Neural crest cell (in vitro differentiated cells): ENCODE measurements around the gene NAGLU. TPM values are rescaled to one million over a fixed set of nuclear protein-coding genes. Genes with fewer than 3 reads are reported as not detected.

Experiments
- DNase-seq: peaks from one replicate; pipeline ENCODE4 v3.0.0; 2021; ENCODE audit warnings: low read depth, mixed read lengths, low spot score
- H3K27ac Mint-ChIP-seq: one replicate; pipeline ENCODE4 v1.8.0; 2021; ENCODE audit warnings: mild to moderate bottlenecking, mixed read lengths; ENCODE audit not compliant: unreplicated experiment
- H3K27me3 Mint-ChIP-seq: 2 replicates; pipeline ENCODE4 v1.8.0; 2021; ENCODE audit warnings: low read depth, mild to moderate bottlenecking, mixed read lengths
- H3K36me3 Mint-ChIP-seq: 2 replicates; pipeline ENCODE4 v1.8.0; 2021; ENCODE audit warnings: low read depth, mild to moderate bottlenecking, mixed read lengths
- H3K4me1 Mint-ChIP-seq: 2 replicates; pipeline ENCODE4 v1.8.0; 2021; ENCODE audit warnings: mixed read lengths
- H3K4me3 Mint-ChIP-seq: one replicate; pipeline ENCODE4 v1.8.0; 2021; ENCODE audit warnings: mild to moderate bottlenecking, mixed read lengths
- H3K9me3 Mint-ChIP-seq: 2 replicates; pipeline ENCODE4 v1.8.0; 2021; ENCODE audit warnings: mixed read lengths
- total RNA-seq: library from RNA; stranded (reverse); gene quantifications from 2 replicates; pipeline ENCODE4 v1.2.1, GENCODE V29; 2021
- TF ChIP-seq, protein P1 (sequence below): fragments of 200-600 bp; sonication (generic); conservative IDR thresholded peaks from 2 replicates; pipeline ENCODE4 v1.5.0; 2021; ENCODE audit warnings: antibody characterized with exemption, mild to moderate bottlenecking

Gene NAGLU
- total RNA-seq, 1 donor from 2014 or later, result 20.5 TPM

DNA sequence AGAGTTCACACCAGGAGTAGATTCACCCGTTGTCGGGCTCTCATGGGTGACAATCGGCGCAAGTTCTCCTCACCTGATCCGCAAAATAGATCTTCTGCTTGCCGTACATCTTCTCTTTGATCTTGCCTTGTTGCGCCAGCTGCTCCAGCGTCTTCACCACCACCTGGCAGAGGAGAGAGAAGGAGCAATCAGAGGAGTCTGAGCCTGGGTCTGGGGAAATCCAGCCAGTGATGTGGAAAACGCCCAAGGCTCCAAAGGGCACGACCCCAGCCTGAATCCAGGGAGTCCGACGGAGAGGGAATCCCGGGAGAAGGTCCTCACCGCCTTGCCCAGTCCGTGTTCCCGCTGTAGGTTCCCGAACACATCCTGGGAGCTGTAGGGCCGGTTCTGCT is 41.1 kb downstream of the NAGLU start:
- H3K36me3 Mint-ChIP-seq, result peaks cover 17% of the 10 kb centered on the region
- H3K27ac Mint-ChIP-seq, result peak overlapping the region; percentile 89
- H3K27me3 Mint-ChIP-seq, result no peaks in the 10 kb centered on the region
- TF ChIP-seq, protein P1, sequence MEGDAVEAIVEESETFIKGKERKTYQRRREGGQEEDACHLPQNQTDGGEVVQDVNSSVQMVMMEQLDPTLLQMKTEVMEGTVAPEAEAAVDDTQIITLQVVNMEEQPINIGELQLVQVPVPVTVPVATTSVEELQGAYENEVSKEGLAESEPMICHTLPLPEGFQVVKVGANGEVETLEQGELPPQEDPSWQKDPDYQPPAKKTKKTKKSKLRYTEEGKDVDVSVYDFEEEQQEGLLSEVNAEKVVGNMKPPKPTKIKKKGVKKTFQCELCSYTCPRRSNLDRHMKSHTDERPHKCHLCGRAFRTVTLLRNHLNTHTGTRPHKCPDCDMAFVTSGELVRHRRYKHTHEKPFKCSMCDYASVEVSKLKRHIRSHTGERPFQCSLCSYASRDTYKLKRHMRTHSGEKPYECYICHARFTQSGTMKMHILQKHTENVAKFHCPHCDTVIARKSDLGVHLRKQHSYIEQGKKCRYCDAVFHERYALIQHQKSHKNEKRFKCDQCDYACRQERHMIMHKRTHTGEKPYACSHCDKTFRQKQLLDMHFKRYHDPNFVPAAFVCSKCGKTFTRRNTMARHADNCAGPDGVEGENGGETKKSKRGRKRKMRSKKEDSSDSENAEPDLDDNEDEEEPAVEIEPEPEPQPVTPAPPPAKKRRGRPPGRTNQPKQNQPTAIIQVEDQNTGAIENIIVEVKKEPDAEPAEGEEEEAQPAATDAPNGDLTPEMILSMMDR, result no peak
- no peaks in the 10 kb centered on the region for H3K9me3 Mint-ChIP-seq
- H3K4me1 Mint-ChIP-seq, result peaks cover 41% of the 10 kb centered on the region
- DNase-seq, result no peak
- H3K4me3 Mint-ChIP-seq, result peak overlapping the region; percentile 99

DNA sequence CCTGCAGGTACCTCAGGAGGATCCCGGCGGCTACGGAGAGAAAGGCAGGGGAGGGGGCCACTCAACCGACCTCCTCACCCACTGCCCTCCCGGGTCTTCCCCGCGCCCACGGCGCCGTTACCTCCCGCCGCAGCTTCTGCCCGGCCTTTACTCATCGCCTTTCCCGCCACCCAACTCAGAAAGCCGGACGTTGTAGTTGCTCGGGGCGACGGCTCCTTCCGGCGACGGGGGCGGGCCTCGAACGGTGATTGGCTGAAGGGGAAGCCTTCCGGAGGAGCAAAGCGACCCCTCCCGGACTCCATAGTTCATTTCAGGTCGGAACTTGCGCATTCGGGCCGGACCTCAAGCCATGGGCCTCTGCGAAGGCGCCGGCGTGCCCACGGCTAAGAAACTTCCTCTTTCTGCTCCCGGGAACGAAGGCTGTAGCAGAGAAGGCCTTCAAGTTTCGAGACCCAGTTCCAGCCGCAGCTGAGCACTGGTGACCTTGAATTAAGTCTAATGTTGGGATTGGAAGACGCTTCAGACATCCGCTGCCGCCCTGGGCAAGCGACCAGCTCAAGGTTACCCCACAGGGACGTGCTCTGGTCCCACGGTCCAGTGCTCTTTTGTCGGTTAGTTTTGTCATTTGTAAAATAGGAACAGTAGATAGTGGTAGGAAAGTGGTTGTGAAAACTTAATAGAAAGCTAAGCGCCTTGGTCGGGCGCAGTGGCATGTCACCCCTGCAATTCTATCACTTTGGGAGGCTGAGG is 41.7 kb downstream of the NAGLU start, which contains the start of gene PSMC3IP:
Gene PSMC3IP, minus strand, starts transcription at position 198 of the 750 bp plus-strand sequence. Its CDS starts 43 bp downstream, at position 155.
- peak; percentile 91 for DNase-seq
- TF ChIP-seq, protein P1, result peak; percentile 55
- Mint-ChIP-seq H3K36me3 (peaks cover 16% of the 10 kb centered on the region), H3K4me1 (peaks cover 41% of the 10 kb centered on the region), H3K27me3 (no peaks in the 10 kb centered on the region), H3K9me3 (no peaks in the 10 kb centered on the region), H3K4me3 (peak within 1 kb of the TSS; percentile 99), H3K27ac (peak within 1 kb of the TSS; percentile 98)

DNA sequence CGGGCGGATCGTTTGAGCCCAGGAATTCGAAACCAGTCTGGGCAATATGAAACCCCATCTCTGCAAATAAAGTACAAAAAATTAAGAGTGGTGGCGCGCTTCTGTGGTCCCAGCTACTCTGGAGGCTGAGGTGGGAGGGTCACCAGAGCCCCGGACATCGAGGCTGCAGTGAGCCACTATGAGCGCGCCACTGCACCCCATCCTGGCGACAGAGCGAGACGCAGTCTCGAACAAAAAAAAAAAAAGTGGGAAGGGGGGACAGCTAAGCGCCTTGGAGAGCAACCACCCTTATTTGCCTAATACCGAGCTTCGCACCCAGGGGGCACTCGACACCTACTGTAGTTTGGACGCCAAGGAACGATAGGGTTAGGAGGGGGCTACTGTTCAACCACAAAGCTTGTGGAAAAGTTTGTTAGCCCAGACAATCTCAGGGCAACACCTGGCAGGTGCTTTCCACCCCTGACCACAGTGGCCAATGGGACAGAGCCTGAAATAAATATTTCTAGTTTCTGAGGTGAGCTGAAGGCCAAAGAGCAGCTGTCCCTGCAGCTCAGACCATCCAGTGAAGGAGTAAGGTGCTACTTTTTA is 42.3 kb downstream of the NAGLU start:
- Mint-ChIP-seq H3K27ac (no peak overlapping the region), H3K4me1 (peaks cover 41% of the 10 kb centered on the region), H3K36me3 (peaks cover 11% of the 10 kb centered on the region), H3K27me3 (no peaks in the 10 kb centered on the region), H3K4me3 (peak overlapping the region; percentile 99), H3K9me3 (no peaks in the 10 kb centered on the region)
- peak; percentile 77 for DNase-seq
- TF ChIP-seq, protein P1, result peak; percentile 78

DNA sequence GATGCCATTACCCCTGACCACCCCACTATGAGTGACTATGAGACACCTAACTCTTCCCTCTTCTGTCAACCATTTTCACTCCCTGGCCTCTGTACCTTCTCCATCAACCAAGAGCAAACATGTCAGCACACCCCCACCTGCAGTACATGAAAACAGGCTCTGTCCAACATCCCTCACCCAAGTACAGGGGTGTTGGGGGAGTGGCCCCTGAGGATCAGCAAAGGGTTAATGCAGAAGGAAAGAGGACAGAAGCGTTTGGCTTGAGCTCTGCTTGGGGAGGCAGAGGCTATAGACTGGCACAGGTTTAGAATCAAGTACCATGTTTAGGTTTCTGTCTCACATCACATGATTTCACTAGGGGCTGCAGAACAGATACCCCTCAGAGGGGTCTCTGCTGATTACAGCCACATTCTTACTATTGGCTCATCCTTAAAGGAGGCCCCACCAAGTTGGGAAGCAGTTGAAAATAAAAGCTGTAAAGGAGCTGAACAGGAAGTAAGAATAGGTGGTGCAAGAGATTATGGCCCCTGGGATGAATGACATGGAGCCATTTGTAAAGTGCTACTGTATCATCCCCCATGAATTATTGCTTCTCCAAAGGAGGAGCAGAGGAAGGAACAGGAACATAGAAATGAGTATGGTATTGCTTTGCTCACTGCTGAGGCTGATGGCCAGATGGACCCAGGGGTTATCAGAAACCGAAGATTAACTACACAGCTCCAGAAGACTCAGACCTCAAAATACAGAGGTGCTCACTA is 43.9 kb downstream of the NAGLU start:
- Mint-ChIP-seq H3K9me3 (no peaks in the 10 kb centered on the region), H3K27me3 (no peaks in the 10 kb centered on the region), H3K4me1 (peaks cover 37% of the 10 kb centered on the region), H3K4me3 (peak overlapping the region; percentile 45), H3K27ac (no peak overlapping the region), H3K36me3 (peaks cover 9% of the 10 kb centered on the region)
- DNase-seq, result no peak
- TF ChIP-seq, protein P1, result no peak

DNA sequence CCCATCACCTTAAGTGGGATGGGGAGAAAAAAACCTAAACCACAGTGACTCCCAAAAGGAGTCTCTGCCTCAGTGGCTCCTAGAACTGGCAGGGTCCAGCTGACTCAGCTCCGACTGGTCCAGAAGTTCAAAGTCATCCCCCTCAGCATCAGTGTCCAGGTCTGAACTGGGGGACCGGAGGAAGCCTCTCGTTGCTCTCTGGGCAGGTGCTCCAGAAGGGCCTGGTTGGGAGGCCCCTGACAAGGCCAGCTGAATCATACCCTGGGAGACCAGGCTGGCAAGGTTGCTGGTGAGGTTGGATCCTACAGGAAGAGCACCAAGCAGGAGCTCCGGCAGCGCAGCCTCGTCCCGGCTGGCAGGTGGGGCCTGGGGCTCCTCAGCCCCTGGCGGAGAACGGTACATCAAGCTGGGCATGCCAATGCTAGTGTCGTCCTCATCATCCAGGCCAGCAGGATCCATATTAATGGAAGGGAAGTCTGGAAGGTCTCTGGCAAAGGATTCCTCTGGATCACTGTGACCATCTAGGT is 45.8 kb downstream of the NAGLU start:
- H3K36me3 Mint-ChIP-seq, result peaks cover 5% of the 10 kb centered on the region
- TF ChIP-seq, protein P1, result no peak
- DNase-seq, result no peak
- H3K27me3 Mint-ChIP-seq, result no peaks in the 10 kb centered on the region
- H3K4me1 Mint-ChIP-seq, result peaks cover 21% of the 10 kb centered on the region
- peak overlapping the region; percentile 38 for H3K4me3 Mint-ChIP-seq
- H3K27ac Mint-ChIP-seq, result no peak overlapping the region
- H3K9me3 Mint-ChIP-seq, result no peaks in the 10 kb centered on the region
